Osteoblast (primary cell): Measurements from ENCODE around the gene DNAI4. TPM values are rescaled to one million over a fixed set of nuclear protein-coding genes. Genes with fewer than 3 reads are reported as not detected.

Source experiments
- DNase-seq: peaks from one replicate; pipeline ENCODE4 v3.0.0; 2011; ENCODE audit warnings: low spot score, mixed read lengths; ENCODE audit not compliant: insufficient read length; ENCODE audit errors: missing footprints
- H2AFZ ChIP-seq: 2 replicates; pipeline ENCODE4 v1.6.0; 2011; ENCODE audit warnings: mild to moderate bottlenecking, low read length
- H3K27ac ChIP-seq: 2 replicates; pipeline ENCODE4 v1.5.1; 2011; ENCODE audit warnings: mild to moderate bottlenecking, low read depth, low read length, moderate library complexity
- H3K27me3 ChIP-seq: 2 replicates; pipeline ENCODE4 v1.6.0; 2012; ENCODE audit warnings: mild to moderate bottlenecking, control low read depth, inconsistent platforms, low read length, moderate library complexity; ENCODE audit not compliant: insufficient read depth
- H3K36me3 ChIP-seq: 2 replicates; pipeline ENCODE4 v1.5.1; 2011; ENCODE audit warnings: mild to moderate bottlenecking, low read length, control low read depth, moderate library complexity; ENCODE audit not compliant: insufficient read depth
- H3K4me1 ChIP-seq: 2 replicates; pipeline ENCODE4 v1.5.1; 2011; ENCODE audit warnings: mild to moderate bottlenecking, low read length, control low read depth, moderate library complexity; ENCODE audit not compliant: insufficient read depth
- H3K4me2 ChIP-seq: 2 replicates; pipeline ENCODE4 v1.6.0; 2011; ENCODE audit warnings: mild to moderate bottlenecking, low read length; ENCODE audit not compliant: insufficient read depth
- H3K4me3 ChIP-seq: fragments of 200-600 bp; sonication (generic); 3 replicates; pipeline ENCODE4 v1.5.1; 2012; ENCODE audit warnings: mild to moderate bottlenecking, low read length, inconsistent platforms; ENCODE audit not compliant: insufficient read depth
- H3K79me2 ChIP-seq: 2 replicates; pipeline ENCODE4 v1.6.0; 2012; ENCODE audit warnings: mild to moderate bottlenecking, low read length, control low read depth, inconsistent platforms; ENCODE audit not compliant: insufficient read depth
- H3K9me3 ChIP-seq: 2 replicates; pipeline ENCODE4 v1.5.1; 2011; ENCODE audit warnings: low read depth, low read length, control low read depth
- H4K20me1 ChIP-seq: 2 replicates; pipeline ENCODE4 v1.6.0; 2012; ENCODE audit warnings: mild to moderate bottlenecking, low read length, control low read depth; ENCODE audit not compliant: insufficient read depth
- CTCF ChIP-seq: IDR thresholded peaks from 2 replicates; pipeline ENCODE4 v1.5.1; 2011; ENCODE audit warnings: mild to moderate bottlenecking, low read depth, low read length, moderate library complexity; ENCODE audit errors: extremely low read depth
- total RNA-seq: library from RNA; depleted of rRNA; stranded (reverse); fragments of >200 nt; gene quantifications from 2 replicates; pipeline ENCODE4 v1.2.3, GENCODE V29; 2012

The DNAI4 gene
- total RNA-seq, 1 donor = 12.7 TPM

DNA sequence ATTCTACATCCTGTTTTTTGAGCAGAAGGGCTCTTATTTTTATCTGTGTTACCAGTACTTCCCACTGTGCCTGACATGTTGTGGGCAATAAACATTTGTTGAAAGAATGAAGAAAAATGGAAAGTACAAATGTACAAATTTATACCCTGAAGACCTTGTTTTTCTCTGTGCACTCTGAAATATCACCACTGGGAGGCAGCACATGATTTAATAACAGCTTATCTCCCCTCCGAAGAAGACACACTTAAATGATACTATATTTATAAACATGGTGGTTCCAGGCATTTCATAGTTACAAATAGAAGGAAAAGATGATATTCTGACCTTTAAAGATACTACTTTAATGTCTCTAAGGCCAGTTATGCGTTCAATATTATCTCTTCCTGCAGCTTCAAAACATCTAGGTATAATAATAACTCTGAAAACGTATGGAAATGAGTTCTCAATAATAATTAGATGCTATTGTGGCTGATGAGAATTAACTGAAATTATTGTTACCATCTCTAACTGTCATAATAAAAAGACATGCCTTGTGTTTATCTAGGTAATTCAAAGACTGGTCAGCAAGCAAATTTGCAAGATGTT is 159.6 kb downstream of the DNAI4 start:
- H3K79me2 ChIP-seq = no peaks in the 10 kb centered on the region

More for the DNA sequence above, 159.6 kb downstream of the DNAI4 start:
- Histone ChIP-seq H3K4me3 (no peak overlapping the region), H3K27ac (no peak overlapping the region), H3K4me1 (no peaks in the 10 kb centered on the region), H3K4me2 (peak overlapping the region; percentile 20), H2AFZ (peak overlapping the region; percentile 62), H4K20me1 (no peaks in the 10 kb centered on the region), H3K9me3 (no peaks in the 10 kb centered on the region), H3K36me3 (no peaks in the 10 kb centered on the region), H3K27me3 (no peaks in the 10 kb centered on the region)
- peak; percentile 82 for TF ChIP-seq CTCF
- DNase-seq = no peak

Other genes with a start within 250 kb of the DNAI4 start
- 1.2 and 1.4 TPM in 2 replicates for gene DYNLT5, start 172.4 kb downstream of the DNAI4 start, total RNA-seq
- gene INSL5, start 123.6 kb downstream of the DNAI4 start, total RNA-seq = not detected in 2 replicates
- 53.2 and 58.0 TPM in 2 replicates for gene MIER1, start 134 bp upstream of the DNAI4 start, total RNA-seq
- 13.0 and 13.8 TPM in 2 replicates for gene SLC35D1, start 129.3 kb upstream of the DNAI4 start, total RNA-seq
- gene C1orf141, start 210.1 kb upstream of the DNAI4 start, total RNA-seq = not detected in 2 replicates
- gene IL23R, start 241.6 kb upstream of the DNAI4 start, total RNA-seq = not detected in 2 replicates